Mesenteric fat pad (tissue), 1 donor: ENCODE measurements around the gene BRD4. TPM values are rescaled to one million over a fixed set of nuclear protein-coding genes. Genes with fewer than 3 reads are reported as not detected.
"Not testable (repeated sequence)": the region's sequence is repeated elsewhere in the genome, so short reads cannot be mapped to it uniquely, and the experiment has no call there.

Experiments used
- DNase-seq: peaks from one replicate; pipeline ENCODE4 v3.0.0-alpha.2; 2020; ENCODE audit warnings: low spot score
- total RNA-seq: library from RNA; stranded (reverse); fragmentation: NEBNext Ultra II Directional; extraction: Animal tissue kit (Norgen Biotek cat#: 25700); gene quantifications from one replicate; pipeline ENCODE4 v1.2.1, GENCODE V29; 2021
- donor health status: DM: yes; HTN: yes; CAD: no.

Gene BRD4
- total RNA-seq, 1 donor from 2014 or later, result 96.3 TPM

GRCh38 chr19:15363048-15363447, 30.7 kb upstream of the BRD4 start:
- not testable (repeated sequence) for DNase-seq

DNA sequence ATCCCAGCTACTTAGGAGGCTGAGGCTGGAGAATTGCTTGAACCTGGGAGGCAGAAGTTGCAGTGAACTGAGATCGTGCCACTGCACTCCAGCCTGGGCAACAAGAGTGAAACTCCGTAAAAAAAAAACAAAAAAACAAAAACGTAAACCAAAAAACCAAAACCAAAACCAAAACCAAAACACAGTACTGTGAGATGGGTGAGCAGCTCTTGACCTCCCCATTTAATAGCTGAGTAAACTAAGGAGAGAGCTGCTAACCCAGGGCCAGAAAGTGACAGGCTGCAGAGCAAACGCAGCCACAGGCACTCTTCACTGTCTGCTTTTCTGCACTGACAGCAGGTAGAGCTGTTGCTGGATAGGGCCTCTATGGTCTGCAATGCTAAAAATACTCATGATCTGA, 27.7 kb upstream of the BRD4 start:
- DNase-seq, result not testable (repeated sequence)

DNA sequence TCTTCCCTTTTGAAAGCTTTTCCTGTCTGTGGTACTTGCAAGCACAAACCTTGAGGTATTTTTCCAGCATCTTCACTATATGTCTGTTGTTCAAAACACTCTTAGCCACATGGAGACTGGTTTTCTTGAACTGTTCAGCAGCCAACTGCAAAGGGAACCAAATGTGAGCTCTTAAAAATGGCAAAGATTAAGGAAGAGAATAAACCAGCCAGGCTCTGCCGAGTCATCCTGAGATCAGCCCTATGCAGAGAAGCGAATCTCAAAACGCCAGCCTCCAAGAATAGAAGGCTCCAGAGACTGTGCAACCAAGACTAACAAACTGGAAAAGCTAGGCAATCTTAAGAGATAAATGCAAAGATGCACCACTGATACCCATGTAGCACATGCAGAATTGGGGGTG, 26.6 kb upstream of the BRD4 start:
- DNase-seq, result no peak

GRCh38 chr19:15357906-15358305, 25.6 kb upstream of the BRD4 start:
- no peak for DNase-seq

GRCh38 chr19:15354566-15355296, 22.4 kb upstream of the BRD4 start:
- DNase-seq, result no peak

DNA sequence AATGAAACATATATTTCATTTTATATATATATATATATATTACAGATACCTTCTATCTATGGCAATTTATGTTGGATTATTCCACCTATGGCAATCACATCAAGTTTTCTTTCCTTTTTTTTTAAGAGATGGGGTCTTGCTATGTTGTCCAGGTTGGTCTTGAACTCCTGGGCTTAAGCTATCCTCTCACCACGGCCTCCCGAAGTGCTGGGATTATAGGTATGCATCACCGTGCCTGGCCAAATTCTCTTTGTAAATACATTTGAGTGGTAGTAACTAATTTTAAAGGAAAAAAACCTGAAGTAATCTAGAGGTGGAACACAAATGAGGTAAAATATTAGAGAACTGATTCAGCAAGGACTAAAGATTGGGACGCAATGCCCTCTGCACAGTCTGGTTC, 21.6 kb upstream of the BRD4 start:
- no peak for DNase-seq

GRCh38 chr19:15352535-15352934, 20.2 kb upstream of the BRD4 start:
- not testable (repeated sequence) for DNase-seq

GRCh38 chr19:15341328-15341727, 9.0 kb upstream of the BRD4 start:
- not testable (repeated sequence) for DNase-seq

GRCh38 chr19:15340086-15340485, 7.7 kb upstream of the BRD4 start:
- no peak for DNase-seq

- no peak for DNase-seq
Observed at GRCh38 chr19:15337202-15337601, 4.9 kb upstream of the BRD4 start.

- DNase-seq, result not testable (repeated sequence)
Observed at GRCh38 chr19:15335992-15336391, 3.7 kb upstream of the BRD4 start.

DNA sequence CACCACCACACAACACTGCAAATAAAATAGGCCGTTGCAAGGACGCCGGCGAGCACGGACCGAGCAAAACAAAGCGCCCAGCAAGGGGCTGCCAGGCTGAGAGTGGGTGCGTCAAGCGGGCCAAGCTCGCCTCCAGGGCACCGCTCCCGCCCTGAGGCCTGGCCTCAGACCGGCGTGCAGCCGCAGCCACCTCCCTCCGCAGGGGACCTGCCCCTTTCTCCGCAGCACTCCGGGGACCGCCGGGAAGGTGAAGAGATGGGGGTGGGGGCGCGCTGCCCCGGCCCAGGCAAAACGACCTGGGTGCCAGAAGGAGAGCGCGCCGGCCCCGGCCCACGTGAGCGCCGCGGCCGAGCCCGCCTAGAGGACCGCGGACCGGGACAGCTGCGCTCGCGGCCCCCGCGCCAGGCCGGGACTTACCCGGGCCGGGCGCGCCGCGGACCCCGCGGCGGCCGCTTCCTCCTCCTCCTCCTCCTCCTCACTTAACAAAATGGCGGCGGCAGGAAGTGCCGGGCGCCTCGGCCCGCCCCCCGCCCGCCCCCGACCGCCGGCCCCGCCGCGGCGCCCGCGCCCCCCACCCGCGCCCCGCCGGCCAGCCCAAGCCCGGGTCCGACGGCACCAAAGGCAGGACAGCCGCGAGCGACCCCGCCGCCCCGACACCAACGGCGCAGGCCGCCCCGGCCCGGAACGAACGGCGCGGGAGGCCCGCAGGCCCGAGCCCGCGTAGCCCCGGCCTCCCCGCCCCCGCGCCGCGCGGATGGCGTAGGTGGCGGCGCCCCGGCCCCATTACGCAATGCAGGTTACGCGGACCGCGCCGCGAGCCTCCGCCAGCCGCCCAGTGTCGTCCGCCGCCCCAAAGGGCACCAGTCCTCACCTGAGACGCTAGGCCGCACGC, 674 bp downstream of the BRD4 start:
- DNase-seq, result peak; percentile 92

DNA sequence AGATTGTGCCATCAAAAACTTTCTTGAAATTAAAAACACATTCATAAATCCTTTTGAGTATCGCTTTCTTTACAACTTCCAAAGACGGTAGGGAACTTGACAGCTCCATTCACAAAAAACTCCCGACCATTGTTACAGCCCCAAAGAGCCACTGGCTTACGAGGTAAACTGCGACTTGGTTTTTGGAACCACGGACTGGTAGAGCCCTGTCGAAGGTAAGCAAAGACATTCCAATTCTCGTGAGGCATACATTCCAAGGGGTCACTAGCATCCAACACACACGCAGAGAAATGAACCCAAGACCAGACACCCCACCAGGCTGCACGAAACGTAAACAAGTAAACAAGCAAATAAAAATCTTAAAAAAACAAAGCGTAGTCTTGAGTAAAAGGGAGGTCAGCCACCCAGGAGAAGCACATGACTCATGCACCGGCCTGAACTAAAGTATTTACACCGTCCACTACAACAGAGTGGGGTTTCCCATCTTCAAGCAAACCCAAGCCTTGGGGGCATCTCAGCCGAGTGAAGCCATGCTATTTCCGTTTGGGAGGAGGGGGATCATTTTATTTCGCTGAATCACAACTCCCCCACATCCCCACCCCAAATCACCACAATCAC, 1.4 kb downstream of the BRD4 start:
- no peak for DNase-seq

DNA sequence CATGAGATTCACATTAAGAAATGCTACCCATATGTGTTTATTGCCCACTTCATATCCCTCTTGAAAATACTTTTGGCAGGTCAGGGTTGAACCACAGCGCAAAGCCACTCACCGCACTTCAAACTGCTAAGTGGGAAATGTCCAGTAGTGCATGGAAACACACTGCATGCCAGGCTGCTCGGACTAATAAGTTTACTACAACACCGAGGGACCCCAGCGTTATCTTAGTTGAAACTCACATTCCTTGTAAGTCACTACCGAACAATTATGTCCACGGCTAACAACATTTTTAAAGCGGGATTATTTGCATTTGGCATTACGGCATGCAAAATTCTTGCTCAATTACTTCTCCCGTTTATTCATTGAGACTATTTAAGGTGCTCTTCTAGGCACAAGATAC, 4.0 kb downstream of the BRD4 start:
- DNase-seq, result no peak

- DNase-seq, result no peak
Observed at GRCh38 chr19:15324791-15325519, 7.4 kb downstream of the BRD4 start.

DNA sequence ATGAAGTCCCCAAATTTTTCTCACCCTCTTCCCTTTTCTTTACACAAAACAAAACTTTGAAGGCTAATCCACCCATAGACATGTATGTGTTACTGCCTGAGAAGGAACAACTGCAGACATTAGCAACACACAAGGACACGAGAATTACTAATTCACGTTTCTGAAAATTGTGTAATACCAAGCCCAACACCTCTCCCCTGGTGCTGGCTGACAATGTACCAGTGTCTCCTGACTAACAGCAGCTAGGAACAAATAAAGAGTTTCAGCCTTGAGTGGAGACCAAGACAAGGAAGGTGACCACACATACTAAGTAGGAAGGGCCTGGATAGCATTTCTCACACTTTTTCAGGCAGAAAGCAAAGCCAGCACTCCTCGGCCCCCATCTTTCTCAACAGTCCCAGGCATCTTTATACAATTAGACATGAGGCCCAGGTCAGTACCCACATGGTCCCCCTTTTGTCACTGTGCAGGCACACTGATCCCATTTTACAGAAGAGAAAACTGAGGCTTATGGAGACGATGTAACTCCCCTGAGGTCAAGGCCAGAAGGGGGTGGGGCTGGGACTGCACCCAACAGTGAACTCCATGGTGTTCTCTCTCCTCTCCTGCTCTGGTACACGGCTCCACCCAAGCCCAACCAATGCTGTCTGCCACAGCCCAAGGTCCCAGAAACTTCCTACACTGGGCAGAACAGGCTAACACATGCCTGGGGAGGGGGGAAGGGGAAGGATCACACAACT, 8.7 kb downstream of the BRD4 start:
- no peak for DNase-seq

- DNase-seq, result no peak
Observed at GRCh38 chr19:15321739-15322138, 10.6 kb downstream of the BRD4 start.

- DNase-seq, result no peak
Observed at GRCh38 chr19:15320116-15320515, 12.2 kb downstream of the BRD4 start.

- DNase-seq, result no peak
Observed at GRCh38 chr19:15318241-15318691, 14.1 kb downstream of the BRD4 start.

- DNase-seq, result no peak
Observed at GRCh38 chr19:15317392-15318071, 14.8 kb downstream of the BRD4 start.
